ENCODE data around the gene PDGFRB. TPM values are rescaled to one million over a fixed set of nuclear protein-coding genes. Genes with fewer than 3 reads are reported as not detected.
A peak's percentile ranks its signal among the peaks of the same experiment; 100 is the strongest.

The PDGFRB gene
- total and polyA plus RNA-seq, 9 of the 15 experiments (the other 6 are each of a cell fraction or from before 2014, with no cell fraction given): 0.01 to 1.5 (median 0.09) TPM; not detected in 3

DNA sequence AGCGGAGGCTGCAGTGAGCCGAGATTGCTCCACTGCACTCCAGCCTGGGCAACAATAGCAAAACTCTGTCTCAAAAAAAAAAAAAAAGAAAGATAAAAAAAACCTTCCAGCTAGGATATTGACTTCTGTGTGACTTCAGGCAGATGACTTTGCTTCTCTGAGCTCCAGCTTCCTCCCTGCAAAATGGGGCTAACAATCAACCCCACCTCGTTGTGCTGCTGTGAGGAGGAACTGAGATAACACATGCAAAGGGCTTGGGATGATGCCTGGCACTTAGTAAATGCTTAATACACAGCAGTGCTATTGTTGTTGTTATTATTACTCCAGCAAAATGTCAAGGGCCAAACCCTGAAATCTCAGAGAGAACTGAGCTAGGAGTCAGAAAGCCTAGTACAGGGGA lies 7.4 kb upstream of the PDGFRB start:
- Histone ChIP-seq H4K20me1 (replicated peaks; ENCODE audit: control insufficient read depth, insufficient read depth, low read length) (no peaks in the 10 kb centered on the region; the same call in 1 of the 2 replicates), H3K4me3 (no peak overlapping the region), H2AFZ (ENCODE audit: low read depth, low read length) (peak overlapping the region; percentile 18; the same call in 1 of the 2 replicates), H3K36me3 (ENCODE audit: control insufficient read depth, insufficient read depth, low read length) (no peaks in the 10 kb centered on the region), H3K27me3 (ENCODE audit: control insufficient read depth in 2 of 2, insufficient read depth in 2 of 2, low read length in 2 of 2) (no peaks in the 10 kb centered on the region), H3K9ac (ENCODE audit: insufficient read depth in 1 of 2, low read depth in 2 of 2, low read length in 2 of 2) (peak overlapping the region in 1 of 2 experiments; percentile 66; a peak in 2 of 4 replicates), H3K79me2 (ENCODE audit: control insufficient read depth, insufficient read depth, low read length) (no peaks in the 10 kb centered on the region), H3K27ac (ENCODE audit: extremely low read depth, low read depth, low read length) (no peak overlapping the region), H3K4me1 (replicated peaks in 1 of 2; ENCODE audit: control insufficient read depth in 2 of 2, insufficient read depth in 2 of 2, low read length in 2 of 2) (peaks cover 19 to 22% of the 10 kb centered on the region in 2 experiments; a peak in 4 of 5 replicates), H3K9me1 (ENCODE audit: control insufficient read depth, insufficient read depth, low read length) (no peaks in the 10 kb centered on the region), H3K4me2 (ENCODE audit: insufficient read depth, low read length) (no peak overlapping the region), H3K9me3 (replicated peaks; ENCODE audit: control insufficient read depth, insufficient read depth, low read depth, low read length) (no peaks in the 10 kb centered on the region)
- FAIRE-seq (no peak), DNase-seq (ENCODE audit: extremely low read depth in 1 of 4, low spot score in 3 of 4) (no peak), ATAC-seq (no peak)
- ChIA-PET POLR2A (interaction anchor here (0.7 kb wide), 1 partner anchor 491 kb away, joined by 3 read pairs; no protein-coding TSS in a partner anchor), CTCF (ENCODE audit: low intra/inter-chr PET ratio) (interaction anchor here (0.6 to 3.4 kb wide), 2 partner anchors 55 to 340 kb away, joined by 3 to 25 read pairs; no protein-coding TSS in a partner anchor)
- in situ Hi-C loops (cut with MboI): no loop called here
- TF ChIP-seq ZNF277 (CRISPR knock-in tag; IDR thresholded peaks at IDR 0.05; ENCODE audit: borderline replicate concordance): no peak
- no peak for TF ChIP-seq MED1 (CRISPR knock-in tag; IDR thresholded peaks at IDR 0.05; ENCODE audit: borderline replicate concordance)
- TF ChIP-seq RNF2 (IDR thresholded peaks at IDR 0.05): no peak
- TF ChIP-seq HDAC3 (IDR thresholded peaks at IDR 0.05; ENCODE audit: borderline replicate concordance, partially characterized antibody): no peak
- no peak for TF ChIP-seq ZNF695 (CRISPR knock-in tag; IDR thresholded peaks at IDR 0.05)
- peak; percentile 54 for TF ChIP-seq ZFP36 (IDR thresholded peaks at IDR 0.05; ENCODE audit: low read depth, low read length, partially characterized antibody)
- no peak for TF ChIP-seq BMI1 (IDR thresholded peaks at IDR 0.05; ENCODE audit: low read length)
- peak; percentile 48 for TF ChIP-seq RBM25 (IDR thresholded peaks at IDR 0.05; ENCODE audit: low read depth, low read length, severe bottlenecking)
- TF ChIP-seq, protein P1, sequence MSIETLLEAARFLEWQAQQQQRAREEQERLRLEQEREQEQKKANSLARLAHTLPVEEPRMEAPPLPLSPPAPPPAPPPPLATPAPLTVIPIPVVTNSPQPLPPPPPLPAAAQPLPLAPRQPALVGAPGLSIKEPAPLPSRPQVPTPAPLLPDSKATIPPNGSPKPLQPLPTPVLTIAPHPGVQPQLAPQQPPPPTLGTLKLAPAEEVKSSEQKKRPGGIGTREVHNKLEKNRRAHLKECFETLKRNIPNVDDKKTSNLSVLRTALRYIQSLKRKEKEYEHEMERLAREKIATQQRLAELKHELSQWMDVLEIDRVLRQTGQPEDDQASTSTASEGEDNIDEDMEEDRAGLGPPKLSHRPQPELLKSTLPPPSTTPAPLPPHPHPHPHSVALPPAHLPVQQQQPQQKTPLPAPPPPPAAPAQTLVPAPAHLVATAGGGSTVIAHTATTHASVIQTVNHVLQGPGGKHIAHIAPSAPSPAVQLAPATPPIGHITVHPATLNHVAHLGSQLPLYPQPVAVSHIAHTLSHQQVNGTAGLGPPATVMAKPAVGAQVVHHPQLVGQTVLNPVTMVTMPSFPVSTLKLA (conservative IDR thresholded peaks at IDR 0.05): no peak
- TF ChIP-seq, protein P2, sequence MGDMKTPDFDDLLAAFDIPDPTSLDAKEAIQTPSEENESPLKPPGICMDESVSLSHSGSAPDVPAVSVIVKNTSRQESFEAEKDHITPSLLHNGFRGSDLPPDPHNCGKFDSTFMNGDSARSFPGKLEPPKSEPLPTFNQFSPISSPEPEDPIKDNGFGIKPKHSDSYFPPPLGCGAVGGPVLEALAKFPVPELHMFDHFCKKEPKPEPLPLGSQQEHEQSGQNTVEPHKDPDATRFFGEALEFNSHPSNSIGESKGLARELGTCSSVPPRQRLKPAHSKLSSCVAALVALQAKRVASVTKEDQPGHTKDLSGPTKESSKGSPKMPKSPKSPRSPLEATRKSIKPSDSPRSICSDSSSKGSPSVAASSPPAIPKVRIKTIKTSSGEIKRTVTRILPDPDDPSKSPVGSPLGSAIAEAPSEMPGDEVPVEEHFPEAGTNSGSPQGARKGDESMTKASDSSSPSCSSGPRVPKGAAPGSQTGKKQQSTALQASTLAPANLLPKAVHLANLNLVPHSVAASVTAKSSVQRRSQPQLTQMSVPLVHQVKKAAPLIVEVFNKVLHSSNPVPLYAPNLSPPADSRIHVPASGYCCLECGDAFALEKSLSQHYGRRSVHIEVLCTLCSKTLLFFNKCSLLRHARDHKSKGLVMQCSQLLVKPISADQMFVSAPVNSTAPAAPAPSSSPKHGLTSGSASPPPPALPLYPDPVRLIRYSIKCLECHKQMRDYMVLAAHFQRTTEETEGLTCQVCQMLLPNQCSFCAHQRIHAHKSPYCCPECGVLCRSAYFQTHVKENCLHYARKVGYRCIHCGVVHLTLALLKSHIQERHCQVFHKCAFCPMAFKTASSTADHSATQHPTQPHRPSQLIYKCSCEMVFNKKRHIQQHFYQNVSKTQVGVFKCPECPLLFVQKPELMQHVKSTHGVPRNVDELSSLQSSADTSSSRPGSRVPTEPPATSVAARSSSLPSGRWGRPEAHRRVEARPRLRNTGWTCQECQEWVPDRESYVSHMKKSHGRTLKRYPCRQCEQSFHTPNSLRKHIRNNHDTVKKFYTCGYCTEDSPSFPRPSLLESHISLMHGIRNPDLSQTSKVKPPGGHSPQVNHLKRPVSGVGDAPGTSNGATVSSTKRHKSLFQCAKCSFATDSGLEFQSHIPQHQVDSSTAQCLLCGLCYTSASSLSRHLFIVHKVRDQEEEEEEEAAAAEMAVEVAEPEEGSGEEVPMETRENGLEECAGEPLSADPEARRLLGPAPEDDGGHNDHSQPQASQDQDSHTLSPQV (IDR thresholded peaks at IDR 0.05): no peak
- no peak for TF ChIP-seq NR0B1 (IDR thresholded peaks at IDR 0.05; ENCODE audit: partially characterized antibody)
- TF ChIP-seq KAT2B (IDR thresholded peaks at IDR 0.05; ENCODE audit: low read depth, low read length): no peak
- no peak for TF ChIP-seq GATAD2A (IDR thresholded peaks at IDR 0.05)
- TF ChIP-seq NR2C2 (CRISPR knock-in tag; IDR thresholded peaks at IDR 0.05): no peak
- 0 out of 2 replicates have a peak, but pooled peaks have one; percentile 4 for TF ChIP-seq NR2C2 (tag; IDR thresholded peaks at IDR 0.05)
- intact Hi-C loops (cut with micrococcal nuclease): no loop called here
- BruUV-seq (replicated peaks): no TSS peak
- WGBS (ENCODE audit: insufficient coverage, low coverage, missing lambda C conversion rate): 37% methylated on average over 3 of the region's 3 CpGs
